Left renal pelvis (tissue), 4 donors: ENCODE data around the gene ATP6V0B. TPM values are rescaled to one million over a fixed set of nuclear protein-coding genes. Genes with fewer than 3 reads are reported as not detected.

ENCODE experiments used
- DNase-seq, 4 donors: peaks; one replicate each; pipeline ENCODE4 v3.0.0-alpha.2; 2013; ENCODE audit warnings: low read depth in 4 of 4, low spot score in 3 of 4
- polyA plus RNA-seq, 4 donors: library from polyadenylated mRNA; unstranded; fragments of 120-200 nt; gene quantifications; one replicate each; pipeline ENCODE4 v1.2.1, GENCODE V29; 2013; ENCODE audit not compliant: insufficient read length in 4 of 4

The ATP6V0B gene
- polyA plus RNA-seq, result 100 to 1,000 TPM in 3 of 4 donors, 10 to 100 TPM in 1; 69.3 to 158 (median 130) TPM

DNA sequence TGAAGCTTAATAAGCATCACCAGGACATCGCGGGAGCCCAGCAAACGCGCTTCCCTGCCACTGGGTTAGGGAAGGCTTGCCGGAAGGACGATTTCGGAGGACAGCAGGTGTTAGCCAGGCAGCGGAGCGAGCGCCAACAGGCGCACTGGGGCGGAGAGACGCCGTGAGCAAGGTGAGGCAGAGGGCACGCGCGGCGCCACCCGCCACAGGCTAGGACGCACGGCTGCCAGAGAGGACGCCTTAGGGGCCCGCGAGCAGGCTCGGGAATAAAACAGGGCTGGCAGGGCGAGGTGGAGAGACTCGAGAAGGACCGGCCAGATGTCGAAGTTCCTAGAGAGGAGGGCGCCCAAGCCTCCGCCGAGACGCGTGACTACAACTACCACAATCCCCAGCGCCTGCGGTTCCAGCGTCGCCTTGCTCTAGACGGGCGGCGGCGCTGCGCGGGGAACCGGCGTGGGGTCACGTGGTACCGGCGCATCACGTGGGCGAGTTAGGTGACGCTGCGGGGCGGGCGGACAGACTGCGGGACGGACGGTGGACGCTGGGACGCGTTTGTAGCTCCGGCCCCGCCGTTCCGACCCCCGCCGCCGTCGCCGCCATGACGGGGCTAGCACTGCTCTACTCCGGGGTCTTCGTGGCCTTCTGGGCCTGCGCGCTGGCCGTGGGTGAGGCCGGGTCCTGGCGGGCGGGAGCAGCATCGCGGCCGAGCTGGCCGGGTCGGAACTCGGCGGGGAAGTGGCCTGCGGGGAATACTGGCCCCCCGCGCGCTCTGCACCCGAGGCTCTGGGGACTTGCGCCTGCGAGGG lies at the start of gene ATP6V0B:
Gene ATP6V0B, plus strand, starts transcription at position 518 of the 806 bp plus-strand sequence. Its CDS starts 81 bp downstream, at position 599.
- DNase-seq, result peak in 3 of 4 donors; percentile 76 to 87 (median 78)

DNA sequence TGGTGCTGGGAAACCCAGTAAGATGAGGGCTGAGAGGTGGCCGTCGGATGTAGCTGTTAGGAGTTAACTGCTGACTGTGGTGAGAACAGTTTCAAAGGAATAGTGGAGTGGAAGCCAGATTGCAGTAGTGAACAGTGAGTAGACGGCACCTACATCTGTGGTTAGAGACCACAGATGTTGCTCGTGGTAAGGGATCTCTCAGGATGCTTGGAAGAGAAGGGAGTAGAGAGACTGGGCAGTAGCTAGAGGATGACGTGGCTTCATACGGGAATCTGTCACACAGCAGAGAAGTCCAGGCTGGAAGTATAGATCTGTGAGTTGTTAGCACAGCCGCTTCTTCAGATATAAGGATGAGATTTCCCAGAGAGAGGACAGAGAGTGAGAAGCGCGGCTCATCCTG lies 48.9 kb upstream of the ATP6V0B start:
- no peak for DNase-seq

GRCh38 chr1:43930168-43930948 lies 44.4 kb upstream of the ATP6V0B start:
- DNase-seq, result no peak

GRCh38 chr1:43930949-43931275 lies 43.8 kb upstream of the ATP6V0B start:
- DNase-seq, result no peak

GRCh38 chr1:43931711-43932660 lies 42.8 kb upstream of the ATP6V0B start:
- no peak for DNase-seq

- DNase-seq, result no peak
These were observed 41.9 kb upstream of the ATP6V0B start for GRCh38 chr1:43932786-43933385.

DNA sequence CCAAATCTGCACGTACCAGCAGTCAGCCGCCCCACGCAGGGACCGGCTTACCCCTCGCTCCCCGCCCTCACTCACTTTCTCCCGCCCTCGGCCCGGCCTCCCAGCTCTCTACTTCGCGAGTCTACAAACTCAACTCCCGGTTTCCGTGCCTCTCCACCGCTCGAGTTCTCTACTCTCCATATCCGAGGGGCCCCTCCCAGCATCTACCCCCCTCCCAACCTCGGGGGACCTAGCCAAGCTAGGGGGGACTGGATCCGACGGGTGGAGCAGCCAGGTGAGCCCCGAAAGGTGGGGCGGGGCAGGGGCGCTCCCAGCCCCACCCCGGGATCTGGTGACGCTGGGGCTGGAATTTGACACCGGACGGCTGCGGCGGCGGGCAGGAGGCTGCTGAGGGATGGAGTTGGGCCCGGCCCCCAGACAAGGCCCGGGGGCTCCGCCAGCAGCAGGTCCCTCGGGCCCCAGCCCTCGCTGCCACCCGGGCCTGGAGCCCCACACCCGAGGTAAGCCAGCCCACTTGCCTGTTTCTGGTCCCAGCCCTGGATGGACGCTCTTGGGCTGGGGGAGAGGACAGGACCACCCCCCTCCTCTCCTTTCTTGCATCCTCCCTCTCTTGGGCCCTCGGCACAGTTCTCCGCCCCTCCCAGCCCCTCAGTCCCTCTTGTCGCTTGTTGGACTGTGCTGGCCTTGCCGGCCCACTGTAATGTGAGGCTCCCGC lies 41.2 kb upstream of the ATP6V0B start, which contains the start of gene ARTN:
Gene ARTN, plus strand, starts transcription at position 416 of the 715 bp plus-strand sequence. CDS start 1,856 bp downstream, outside the sequence.
- DNase-seq, result no peak

GRCh38 chr1:43934101-43934985 lies 40.4 kb upstream of the ATP6V0B start:
- DNase-seq, result peak in 1 of 4 donors; percentile 63

- DNase-seq, result no peak
These were observed 39.8 kb upstream of the ATP6V0B start for GRCh38 chr1:43934986-43935324.

GRCh38 chr1:43935711-43936427 lies 38.9 kb upstream of the ATP6V0B start:
- DNase-seq, result no peak

- no peak for DNase-seq
These were observed 38.2 kb upstream of the ATP6V0B start for GRCh38 chr1:43936431-43937151.

DNA sequence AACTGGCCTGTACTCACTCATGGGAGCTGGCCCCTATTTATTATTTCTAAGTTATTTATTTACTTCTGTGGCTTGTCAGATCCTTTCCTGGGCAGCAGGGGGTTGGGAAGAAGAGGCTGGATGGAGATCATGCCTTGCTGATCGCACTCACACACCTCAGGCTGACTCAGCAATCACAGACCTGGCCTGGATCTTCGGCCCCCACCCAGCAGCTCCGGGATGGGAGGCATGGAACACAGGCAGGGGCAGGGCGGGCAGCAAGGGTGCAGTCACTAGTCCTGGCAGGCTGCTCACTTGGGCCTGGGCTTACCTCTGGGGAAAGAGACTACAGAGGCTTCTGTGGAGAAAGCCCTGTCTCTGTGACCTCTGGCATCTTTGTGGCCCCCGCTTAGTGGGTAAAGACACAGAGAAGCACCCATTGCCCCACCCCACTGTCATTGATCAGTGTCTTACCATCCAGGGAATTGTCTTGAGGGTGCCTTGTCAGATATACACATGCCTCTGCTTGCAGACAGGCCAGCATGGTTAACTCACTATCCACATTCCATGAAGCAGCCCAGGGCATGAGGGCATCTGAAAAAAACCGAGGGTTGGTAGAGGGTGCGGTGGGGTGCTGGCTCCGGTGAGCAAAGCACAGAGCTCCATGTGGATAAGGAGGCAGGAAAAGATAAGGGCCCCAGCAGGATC lies 37.4 kb upstream of the ATP6V0B start:
- no peak for DNase-seq

- no peak for DNase-seq
These were observed 36.4 kb upstream of the ATP6V0B start for GRCh38 chr1:43938383-43938782.

- DNase-seq, result no peak
These were observed 35.7 kb upstream of the ATP6V0B start for GRCh38 chr1:43938892-43939587.

DNA sequence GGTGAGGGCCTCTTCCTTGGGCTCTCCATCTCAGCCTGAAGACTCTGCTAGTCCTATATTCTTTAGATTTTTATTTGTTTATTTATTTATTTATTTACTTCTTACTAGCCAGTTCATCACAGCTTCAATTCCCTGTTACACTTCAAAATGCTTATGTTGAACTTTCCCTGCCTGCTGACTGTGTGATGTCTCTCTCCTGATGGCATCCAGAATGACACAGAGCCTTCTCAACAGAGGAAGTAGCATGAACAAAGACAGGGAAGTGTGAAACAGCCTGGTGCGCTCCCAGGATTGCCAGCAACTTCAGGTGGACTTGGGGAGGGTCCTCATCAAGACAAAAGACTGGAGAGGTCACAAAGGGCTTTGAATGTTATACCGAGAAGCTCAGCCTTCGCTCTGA lies 32.3 kb upstream of the ATP6V0B start:
- DNase-seq, result no peak

GRCh38 chr1:43944860-43945259 lies 29.9 kb upstream of the ATP6V0B start:
- no peak for DNase-seq
